ENCODE data around the gene FAM53C.

The FAM53C gene

DNA sequence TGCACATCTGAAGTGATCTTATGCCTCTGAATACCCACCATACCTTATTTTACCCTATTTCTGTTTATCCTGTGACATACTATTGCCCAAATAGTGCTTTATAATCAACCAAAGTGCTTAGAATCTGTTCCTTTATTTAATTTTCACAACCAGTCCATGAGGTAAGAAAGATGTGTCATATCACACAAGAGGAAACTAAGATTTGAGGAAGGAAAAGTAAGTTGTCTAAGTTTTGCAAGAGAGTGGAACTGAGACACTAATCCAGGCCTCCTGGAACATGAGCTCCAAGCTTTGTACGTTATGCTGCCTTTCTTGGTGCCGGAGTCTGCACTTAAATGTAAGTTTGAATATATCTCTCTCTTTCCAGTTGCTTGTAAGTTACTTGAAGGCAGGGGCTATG, 31.6 kb downstream of the FAM53C start:
- no peak overlapping the region for H3K9ac ChIP-seq (ENCODE audit: low read length)
- no peak overlapping the region for H3K4me2 ChIP-seq (ENCODE audit: low read depth, low read length, poor library complexity, severe bottlenecking)
- no peak overlapping the region for H2AFZ ChIP-seq (ENCODE audit: low read depth, low read length, severe bottlenecking)
- H3K4me3 ChIP-seq (ENCODE audit: insufficient read depth, low read length, poor library complexity, severe bottlenecking), result no peak overlapping the region
- H3K79me2 ChIP-seq (ENCODE audit: insufficient read depth, low read length), result peaks cover 84% of the 10 kb centered on the region
- no peaks in the 10 kb centered on the region for H3F3A ChIP-seq (ENCODE audit: insufficient read depth)
- no peaks in the 10 kb centered on the region for H3K9me2 ChIP-seq (replicated peaks; ENCODE audit: insufficient read depth, low read length)
- TF ChIP-seq EZH2phosphoT487 (conservative IDR thresholded peaks at IDR 0.05; ENCODE audit: low read length), result no peak
- TF ChIP-seq, protein P1, sequence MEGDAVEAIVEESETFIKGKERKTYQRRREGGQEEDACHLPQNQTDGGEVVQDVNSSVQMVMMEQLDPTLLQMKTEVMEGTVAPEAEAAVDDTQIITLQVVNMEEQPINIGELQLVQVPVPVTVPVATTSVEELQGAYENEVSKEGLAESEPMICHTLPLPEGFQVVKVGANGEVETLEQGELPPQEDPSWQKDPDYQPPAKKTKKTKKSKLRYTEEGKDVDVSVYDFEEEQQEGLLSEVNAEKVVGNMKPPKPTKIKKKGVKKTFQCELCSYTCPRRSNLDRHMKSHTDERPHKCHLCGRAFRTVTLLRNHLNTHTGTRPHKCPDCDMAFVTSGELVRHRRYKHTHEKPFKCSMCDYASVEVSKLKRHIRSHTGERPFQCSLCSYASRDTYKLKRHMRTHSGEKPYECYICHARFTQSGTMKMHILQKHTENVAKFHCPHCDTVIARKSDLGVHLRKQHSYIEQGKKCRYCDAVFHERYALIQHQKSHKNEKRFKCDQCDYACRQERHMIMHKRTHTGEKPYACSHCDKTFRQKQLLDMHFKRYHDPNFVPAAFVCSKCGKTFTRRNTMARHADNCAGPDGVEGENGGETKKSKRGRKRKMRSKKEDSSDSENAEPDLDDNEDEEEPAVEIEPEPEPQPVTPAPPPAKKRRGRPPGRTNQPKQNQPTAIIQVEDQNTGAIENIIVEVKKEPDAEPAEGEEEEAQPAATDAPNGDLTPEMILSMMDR (IDR thresholded peaks at IDR 0.05; ENCODE audit: insufficient read depth, low read length, poor library complexity, severe bottlenecking), result no peak
- no peaks in the 10 kb centered on the region for H3K9me3 ChIP-seq (ENCODE audit: insufficient read depth, low read length)
- no peaks in the 10 kb centered on the region for H3K27me3 ChIP-seq (ENCODE audit: low read length)
- H3K27ac ChIP-seq (ENCODE audit: low read depth, low read length), result no peak overlapping the region
- peaks cover 19% of the 10 kb centered on the region for H4K20me1 ChIP-seq (ENCODE audit: low read depth, low read length)
- no peaks in the 10 kb centered on the region; the same call in 1 of the 2 replicates for H3K36me3 ChIP-seq (ENCODE audit: low read length)

- TF ChIP-seq EZH2phosphoT487 (conservative IDR thresholded peaks at IDR 0.05; ENCODE audit: low read length), result no peak
- TF ChIP-seq, protein P1 (IDR thresholded peaks at IDR 0.05; ENCODE audit: insufficient read depth, low read length, poor library complexity, severe bottlenecking), result no peak
- H3K9me3 ChIP-seq (ENCODE audit: insufficient read depth, low read length), result no peaks in the 10 kb centered on the region
- H4K20me1 ChIP-seq (ENCODE audit: low read depth, low read length), result peaks cover 19% of the 10 kb centered on the region
- H3K4me3 ChIP-seq (ENCODE audit: insufficient read depth, low read length, poor library complexity, severe bottlenecking), result no peak overlapping the region
- no peak overlapping the region for H2AFZ ChIP-seq (ENCODE audit: low read depth, low read length, severe bottlenecking)
- H3K27ac ChIP-seq (ENCODE audit: low read depth, low read length), result no peak overlapping the region
- H3K4me2 ChIP-seq (ENCODE audit: low read depth, low read length, poor library complexity, severe bottlenecking), result no peak overlapping the region
- H3K9ac ChIP-seq (ENCODE audit: low read length), result no peak overlapping the region
- no peaks in the 10 kb centered on the region for H3K9me2 ChIP-seq (replicated peaks; ENCODE audit: insufficient read depth, low read length)
- peaks cover 75% of the 10 kb centered on the region for H3K79me2 ChIP-seq (ENCODE audit: insufficient read depth, low read length)
- no peaks in the 10 kb centered on the region for H3F3A ChIP-seq (ENCODE audit: insufficient read depth)
- H3K36me3 ChIP-seq (ENCODE audit: low read length), result no peaks in the 10 kb centered on the region; the same call in 1 of the 2 replicates
- no peaks in the 10 kb centered on the region for H3K27me3 ChIP-seq (ENCODE audit: low read length)
These were observed 32.5 kb downstream of the FAM53C start for GRCh38 chr5:138370537-138370936.

- H3F3A ChIP-seq (ENCODE audit: insufficient read depth), result no peaks in the 10 kb centered on the region
- H3K4me3 ChIP-seq (ENCODE audit: insufficient read depth, low read length, poor library complexity, severe bottlenecking), result no peak overlapping the region
- H3K27me3 ChIP-seq (ENCODE audit: low read length), result no peaks in the 10 kb centered on the region
- no peaks in the 10 kb centered on the region for H3K9me3 ChIP-seq (ENCODE audit: insufficient read depth, low read length)
- no peak overlapping the region for H3K9ac ChIP-seq (ENCODE audit: low read length)
- no peaks in the 10 kb centered on the region; the same call in 1 of the 2 replicates for H3K36me3 ChIP-seq (ENCODE audit: low read length)
- H3K9me2 ChIP-seq (replicated peaks; ENCODE audit: insufficient read depth, low read length), result no peaks in the 10 kb centered on the region
- peaks cover 16% of the 10 kb centered on the region for H4K20me1 ChIP-seq (ENCODE audit: low read depth, low read length)
- peaks cover 66% of the 10 kb centered on the region for H3K79me2 ChIP-seq (ENCODE audit: insufficient read depth, low read length)
- TF ChIP-seq, protein P1 (IDR thresholded peaks at IDR 0.05; ENCODE audit: insufficient read depth, low read length, poor library complexity, severe bottlenecking), result no peak
- no peak for TF ChIP-seq EZH2phosphoT487 (conservative IDR thresholded peaks at IDR 0.05; ENCODE audit: low read length)
- no peak overlapping the region for H3K4me2 ChIP-seq (ENCODE audit: low read depth, low read length, poor library complexity, severe bottlenecking)
- no peak overlapping the region for H2AFZ ChIP-seq (ENCODE audit: low read depth, low read length, severe bottlenecking)
- no peak overlapping the region for H3K27ac ChIP-seq (ENCODE audit: low read depth, low read length)
These were observed 33.4 kb downstream of the FAM53C start for GRCh38 chr5:138371454-138371853.

Measured in SU-DHL-6 (cell line).